ENCODE results near the gene DDX23.
"Not testable (repeated sequence)": the region's sequence is repeated elsewhere in the genome, so short reads cannot be mapped to it uniquely, and the experiment has no call there.

DDX23 gene

GRCh38 chr12:48861111-48861510 lies 9.1 kb upstream of the DDX23 start:
- no peak for FAIRE-seq

GRCh38 chr12:48860236-48860635 lies 8.3 kb upstream of the DDX23 start:
- FAIRE-seq: not testable (repeated sequence)

- no peak for FAIRE-seq
These were observed 7.6 kb upstream of the DDX23 start for GRCh38 chr12:48859607-48860006.

- no peak for FAIRE-seq
These were observed 6.1 kb upstream of the DDX23 start for GRCh38 chr12:48858043-48858442.

- no peak for FAIRE-seq
These were observed 5.5 kb upstream of the DDX23 start for GRCh38 chr12:48857278-48857994.

- no peak for FAIRE-seq
These were observed 4.4 kb upstream of the DDX23 start for GRCh38 chr12:48856379-48856778.

- FAIRE-seq: not testable (repeated sequence)
These were observed 3.0 kb upstream of the DDX23 start for GRCh38 chr12:48854932-48855331.

GRCh38 chr12:48854488-48854887 lies 2.5 kb upstream of the DDX23 start:
- no peak for FAIRE-seq

GRCh38 chr12:48852734-48853688 lies 1.0 kb upstream of the DDX23 start:
- peak; percentile 66 for FAIRE-seq

GRCh38 chr12:48842021-48842420 lies 9.9 kb downstream of the DDX23 start:
- not testable (repeated sequence) for FAIRE-seq

GRCh38 chr12:48838048-48838447 lies 13.9 kb downstream of the DDX23 start:
- FAIRE-seq: no peak

GRCh38 chr12:48832321-48833060 lies 19.5 kb downstream of the DDX23 start:
- FAIRE-seq: no peak

- FAIRE-seq: no peak
These were observed 20.7 kb downstream of the DDX23 start for GRCh38 chr12:48831257-48831656.

GRCh38 chr12:48828841-48829575 lies 23.0 kb downstream of the DDX23 start:
- no peak for FAIRE-seq

- no peak for FAIRE-seq
These were observed 23.7 kb downstream of the DDX23 start for GRCh38 chr12:48828293-48828692.

- no peak for FAIRE-seq
These were observed 24.4 kb downstream of the DDX23 start for GRCh38 chr12:48827513-48828096.

GRCh38 chr12:48827026-48827425 lies 24.9 kb downstream of the DDX23 start:
- no peak for FAIRE-seq

GRCh38 chr12:48826209-48826855 lies 25.6 kb downstream of the DDX23 start:
- no peak for FAIRE-seq

- no peak for FAIRE-seq
These were observed 27.1 kb downstream of the DDX23 start for GRCh38 chr12:48824905-48825304.

- no peak for FAIRE-seq
These were observed 27.9 kb downstream of the DDX23 start for GRCh38 chr12:48824112-48824511.

GRCh38 chr12:48823281-48823680 lies 28.7 kb downstream of the DDX23 start:
- FAIRE-seq: no peak

GRCh38 chr12:48822711-48823110 lies 29.3 kb downstream of the DDX23 start:
- no peak for FAIRE-seq
